Testis (tissue), 2 donors: ENCODE results near the gene CEP131.

ENCODE experiments used
- CTCF ChIP-seq, 3 experiments: fragments of 450-650 bp in 2 of 3; fragments of 200-600 bp in 1 of 3; sonication (generic) in 1 of 3; IDR thresholded peaks; one replicate each; pipeline ENCODE4 v1.5.1; 2016 to 2019; ENCODE audit warnings: antibody characterized with exemption in 3 of 3, mild to moderate bottlenecking in 2 of 3, moderate library complexity in 1 of 3
- POLR2A ChIP-seq: fragments of 450-650 bp; IDR thresholded peaks from one replicate; pipeline ENCODE4 v1.6.1; 2017; ENCODE audit warnings: antibody characterized with exemption, mild to moderate bottlenecking, moderate library complexity

DNA sequence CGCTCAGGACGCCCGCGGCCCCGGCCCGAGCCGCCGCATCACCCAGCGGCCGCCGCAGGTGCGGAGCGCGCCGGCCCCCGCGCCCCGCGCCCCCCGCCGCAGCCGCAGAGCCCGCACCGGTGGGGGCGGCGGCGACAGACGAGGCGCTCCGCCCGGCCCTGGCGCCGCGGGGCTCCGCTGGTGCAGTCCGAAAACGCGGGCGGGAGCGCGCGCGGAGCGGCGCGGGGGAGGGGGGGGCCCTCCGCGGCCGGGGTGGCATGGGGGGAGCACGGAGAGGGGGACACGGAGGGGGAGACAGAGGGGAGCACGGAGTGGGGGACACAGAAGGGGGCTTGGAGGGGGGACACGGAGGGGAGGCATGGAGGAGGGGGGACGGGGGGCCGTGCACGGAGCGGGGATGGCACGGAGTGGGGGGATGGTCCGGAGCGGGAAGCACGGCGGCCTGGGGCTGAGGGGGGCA is 56.7 kb downstream of the CEP131 start, which contains the start of gene AATK:
- no peak for TF ChIP-seq POLR2A
- no peak for TF ChIP-seq CTCF (IDR thresholded peaks at IDR 0.05)
